GM12878 (cell line): ENCODE results near the gene CPA4. TPM values are rescaled to one million over a fixed set of nuclear protein-coding genes. Genes with fewer than 3 reads are reported as not detected.

ENCODE experiments used
- ATAC-seq: fragments of 200-7000 bp; cut with Tn5 transposase; 3 replicates; pipeline ENCODE4 v1.9.1; 2020; ENCODE audit warnings: mild to moderate bottlenecking, moderate library complexity
- BruUV-seq: library from RNA; stranded (reverse); fragments of 400-500 nt; replicated peaks from 2 replicates; lab custom pipeline; 2021; lab: Mats Ljungman, UMichigan
- CTCF ChIA-PET: fragments of 300-600 bp; sonication (Branson Sonifier 250); formaldehyde crosslinking; extraction: SDS; loops from one replicate; lab custom pipeline; 2021; ENCODE audit warnings: inconsistent platforms; lab: Yijun Ruan, JAX
- POLR2A ChIA-PET: fragments of 350-600 bp; formaldehyde crosslinking; extraction: SDS; loops from one replicate; lab custom pipeline; 2021; ENCODE audit warnings: inconsistent platforms; lab: Charles Lee
- RAD21 ChIA-PET: fragments of 300-600 bp; sonication (Branson Sonifier 250); formaldehyde crosslinking; loops from one replicate; lab custom pipeline; 2023; ENCODE audit warnings: antibody characterized with exemption; ENCODE audit not compliant: unreplicated experiment; lab: Charles Lee
- SMC1A ChIA-PET: fragments of 300-600 bp; sonication (Branson Sonifier 250); formaldehyde crosslinking; loops from one replicate; lab custom pipeline; 2023; ENCODE audit not compliant: unreplicated experiment, uncharacterized antibody; lab: Charles Lee
- DNase-seq: peaks from one replicate; pipeline ENCODE4 v3.0.0-alpha.2; 2011; ENCODE audit warnings: low read depth, low spot score
- FAIRE-seq: peaks from 3 replicates; lab custom pipeline; 2011; peaks lifted over from hg19 to GRCh38; lab: Jason Lieb, UNC
- H2AFZ ChIP-seq: 2 replicates; pipeline ENCODE4 v1.6.0; 2011; ENCODE audit warnings: low read depth, low read length, control low read depth; ENCODE audit not compliant: control insufficient read depth
- H3K27ac ChIP-seq: 2 replicates; pipeline ENCODE4 v1.5.1; 2011; ENCODE audit warnings: control low read depth; ENCODE audit not compliant: control insufficient read depth, insufficient read depth
- H3K27me3 ChIP-seq, 2 experiments: replicated peaks in 1 of 2; 2 replicates each; pipeline versions ENCODE4 v1.6.0 to v1.6.1; 2011; ENCODE audit warnings: low read length in 1 of 2; ENCODE audit not compliant: control insufficient read depth in 2 of 2, insufficient read depth in 2 of 2
- H3K36me3 ChIP-seq, 2 experiments: 2 replicates each; pipeline ENCODE4 v1.5.1; 2011; ENCODE audit warnings: low read length in 1 of 2; ENCODE audit not compliant: control insufficient read depth in 2 of 2, insufficient read depth in 2 of 2
- H3K4me1 ChIP-seq: 2 replicates; pipeline ENCODE4 v1.6.1; 2011; ENCODE audit warnings: mild to moderate bottlenecking, low read length, moderate library complexity, mixed read lengths; ENCODE audit not compliant: control insufficient read depth, insufficient read depth
- H3K4me2 ChIP-seq: 2 replicates; pipeline ENCODE4 v1.6.0; 2011; ENCODE audit warnings: control low read depth; ENCODE audit not compliant: control insufficient read depth, insufficient read depth
- H3K4me3 ChIP-seq: fragments of 200-600 bp; sonication (generic); 2 replicates; pipeline ENCODE4 v1.5.1; 2016
- H3K79me2 ChIP-seq: 2 replicates; pipeline ENCODE4 v1.6.0; 2011; ENCODE audit warnings: low read length; ENCODE audit not compliant: control insufficient read depth, insufficient read depth
- H3K9ac ChIP-seq: 2 replicates; pipeline ENCODE4 v1.8.0; 2011; ENCODE audit warnings: low read length, control low read depth, mixed read lengths; ENCODE audit not compliant: control insufficient read depth, insufficient read depth
- H3K9me3 ChIP-seq: replicated peaks from 3 replicates; pipeline ENCODE4 v1.5.1; 2011; ENCODE audit warnings: mild to moderate bottlenecking, low read length; ENCODE audit not compliant: control insufficient read depth, insufficient read depth
- H4K20me1 ChIP-seq: 2 replicates; pipeline ENCODE4 v1.6.0; 2011; ENCODE audit not compliant: control insufficient read depth, insufficient read depth
- BCL11A ChIP-seq: IDR thresholded peaks from 2 replicates; pipeline ENCODE4 v1.6.1; 2011; ENCODE audit warnings: low read depth, low read length
- BMI1 ChIP-seq: fragments of 450-650 bp; IDR thresholded peaks from 2 replicates; pipeline ENCODE4 v1.6.1; 2016; ENCODE audit warnings: mild to moderate bottlenecking, moderate library complexity, borderline replicate concordance
- CTCF ChIP-seq, 3 experiments: IDR thresholded peaks in 2 of 3; conservative IDR thresholded peaks in 1 of 3; 2 replicates each; pipeline ENCODE4 v1.5.1; 2011; ENCODE audit warnings: low read depth in 3 of 3, low read length in 3 of 3, mild to moderate bottlenecking in 3 of 3, control low read depth in 2 of 3, moderate library complexity in 2 of 3, inconsistent platforms in 1 of 3, mixed read lengths in 1 of 3; ENCODE audit not compliant: control insufficient read depth in 2 of 3, insufficient read depth in 1 of 3; ENCODE audit errors: extremely low read depth in 1 of 3
- KAT2A ChIP-seq: conservative IDR thresholded peaks from 2 replicates; pipeline ENCODE4 v1.6.1; 2011; ENCODE audit warnings: low read depth, low read length; ENCODE audit not compliant: control insufficient read depth
- MLLT1 ChIP-seq: fragments of 450-650 bp; IDR thresholded peaks from 2 replicates; pipeline ENCODE4 v1.6.1; 2016; ENCODE audit warnings: mild to moderate bottlenecking
- MTA3 ChIP-seq: IDR thresholded peaks from 2 replicates; pipeline ENCODE4 v1.6.1; 2012; ENCODE audit warnings: low read length, inconsistent platforms, borderline replicate concordance
- MXI1 ChIP-seq: fragments of 150-350 bp; IDR thresholded peaks from 2 replicates; pipeline ENCODE4 v1.6.1; 2011; ENCODE audit warnings: low read depth, mild to moderate bottlenecking, inconsistent platforms, low read length, improper control_type of control experiment
- PML ChIP-seq: IDR thresholded peaks from 2 replicates; pipeline ENCODE4 v1.6.1; 2012; ENCODE audit warnings: low read length, inconsistent platforms
- TAF1 ChIP-seq: IDR thresholded peaks from 2 replicates; pipeline ENCODE4 v1.6.1; 2011; ENCODE audit warnings: mild to moderate bottlenecking, low read depth, low read length, borderline replicate concordance
- TCF12 ChIP-seq: IDR thresholded peaks from 2 replicates; pipeline ENCODE4 v1.6.1; 2011; ENCODE audit warnings: low read depth, mild to moderate bottlenecking, low read length
- USF1 ChIP-seq: IDR thresholded peaks from 2 replicates; pipeline ENCODE4 v1.6.1; 2011; ENCODE audit warnings: borderline replicate concordance, low read depth, mild to moderate bottlenecking, moderate library complexity, mixed read lengths, low read length; ENCODE audit not compliant: insufficient read depth; ENCODE audit errors: extremely low read length
- YY1 ChIP-seq: IDR thresholded peaks from 2 replicates; pipeline ENCODE4 v1.6.1; 2011; ENCODE audit warnings: low read depth, mild to moderate bottlenecking, low read length
- ZBTB40 ChIP-seq: fragments of 450-650 bp; IDR thresholded peaks from 2 replicates; pipeline ENCODE4 v1.6.1; 2016; ENCODE audit warnings: mild to moderate bottlenecking, moderate library complexity, borderline replicate concordance
- ZZZ3 ChIP-seq: IDR thresholded peaks from 2 replicates; pipeline ENCODE4 v1.6.1; 2011; ENCODE audit warnings: low read depth; ENCODE audit not compliant: control insufficient read depth, insufficient read length
- WGBS: methylation state at CpG from one replicate; pipeline ENCODE4 v1.1.6; 2016; ENCODE audit warnings: low lambda C conversion rate; ENCODE audit not compliant: insufficient replicate concordance, insufficient coverage; ENCODE audit errors: missing lambda C conversion rate; 5-methylcytosine and 5-hydroxymethylcytosine counted together
- in situ Hi-C: fragments of 300-500 bp; cut with MboI; formaldehyde crosslinking; loops from 9 replicates; pipeline ENCODE4 v1.14.3; 2018; ENCODE audit warnings: mixed read lengths
- intact Hi-C: fragments of 100-400 bp; cut with micrococcal nuclease; formaldehyde crosslinking; loops from one replicate; pipeline ENCODE4 v1.14.2; 2022; ENCODE audit not compliant: unreplicated experiment
- polyA plus RNA-seq, 11 experiments: library from polyadenylated mRNA; depleted of rRNA in 4 of 11; unstranded in 6 of 11; stranded (reverse) in 5 of 11; fragments of >200 nt; fragmentation: Nextera tagmentation in 4 of 11; fragmentation: Illumina TruSeq in 1 of 11; extraction: Ambion mirVana in 4 of 11; extraction: Trizol in 1 of 11; gene quantifications; 1 replicate in 1 of 11; 2 replicates in 10 of 11; pipeline versions ENCODE4 v1.2.1 to v1.2.3, GENCODE V29; 2011 to 2016; ENCODE audit warnings: inconsistent platforms in 2 of 11, missing spikeins in 2 of 11, low read depth in 1 of 11
- total RNA-seq, 4 experiments: library from RNA; depleted of rRNA in 3 of 4; stranded (reverse); fragments of >200 nt in 3 of 4; fragmentation: Illumina TruSeq in 1 of 4; extraction: Trizol in 1 of 4; gene quantifications; 2 replicates each; pipeline versions ENCODE4 v1.2.1 to v1.2.3, GENCODE V29; 2013 to 2021

CPA4 gene
- total and polyA plus RNA-seq, 10 of the 15 experiments (the other 5 are each of a cell fraction or from before 2014, with no cell fraction given) = 0.05 to 0.35 (median 0.18) TPM; not detected in 1

GRCh38 chr7:130360518-130360917 lies 67.6 kb downstream of the CPA4 start:
- ChIA-PET RAD21 (no interaction called here), CTCF (no interaction called here), POLR2A (no interaction called here), SMC1A (no interaction called here)
- WGBS = 65% methylated on average over 3 of the region's 3 CpGs
- Histone ChIP-seq H2AFZ (no peak overlapping the region), H3K27ac (no peak overlapping the region), H3K4me1 (peaks cover 8% of the 10 kb centered on the region), H3K9ac (no peak overlapping the region), H4K20me1 (no peaks in the 10 kb centered on the region), H3K4me2 (no peak overlapping the region), H3K9me3 (peaks cover 2% of the 10 kb centered on the region; the same call in 1 of the 3 replicates), H3K4me3 (no peak overlapping the region), H3K36me3 (no peaks in the 10 kb centered on the region), H3K79me2 (no peaks in the 10 kb centered on the region), H3K27me3 (no peaks in the 10 kb centered on the region)
- FAIRE-seq (no peak), ATAC-seq (no peak), DNase-seq (no peak)
- BruUV-seq = no TSS peak
- intact Hi-C loops (no loop called here), in situ Hi-C loops (no loop called here)
- TF ChIP-seq PML (no peak), ZZZ3 (no peak), KAT2A (no peak), TCF12 (no peak), YY1 (no peak), CTCF (IDR thresholded peaks at IDR 0.05 in 2 of 3, conservative IDR thresholded peaks at IDR 0.05 in 1 of 3; ENCODE audit: control insufficient read depth in 2 of 3, extremely low read depth in 1 of 3, insufficient read depth in 1 of 3, low read depth in 3 of 3, low read length in 3 of 3) (no peak), MLLT1 (no peak), TAF1 (no peak), USF1 (no peak), ZBTB40 (no peak), BMI1 (no peak), MXI1 (no peak), BCL11A (no peak), MTA3 (no peak)
